ENCODE data around the gene CEACAM4.

The CEACAM4 gene

DNA sequence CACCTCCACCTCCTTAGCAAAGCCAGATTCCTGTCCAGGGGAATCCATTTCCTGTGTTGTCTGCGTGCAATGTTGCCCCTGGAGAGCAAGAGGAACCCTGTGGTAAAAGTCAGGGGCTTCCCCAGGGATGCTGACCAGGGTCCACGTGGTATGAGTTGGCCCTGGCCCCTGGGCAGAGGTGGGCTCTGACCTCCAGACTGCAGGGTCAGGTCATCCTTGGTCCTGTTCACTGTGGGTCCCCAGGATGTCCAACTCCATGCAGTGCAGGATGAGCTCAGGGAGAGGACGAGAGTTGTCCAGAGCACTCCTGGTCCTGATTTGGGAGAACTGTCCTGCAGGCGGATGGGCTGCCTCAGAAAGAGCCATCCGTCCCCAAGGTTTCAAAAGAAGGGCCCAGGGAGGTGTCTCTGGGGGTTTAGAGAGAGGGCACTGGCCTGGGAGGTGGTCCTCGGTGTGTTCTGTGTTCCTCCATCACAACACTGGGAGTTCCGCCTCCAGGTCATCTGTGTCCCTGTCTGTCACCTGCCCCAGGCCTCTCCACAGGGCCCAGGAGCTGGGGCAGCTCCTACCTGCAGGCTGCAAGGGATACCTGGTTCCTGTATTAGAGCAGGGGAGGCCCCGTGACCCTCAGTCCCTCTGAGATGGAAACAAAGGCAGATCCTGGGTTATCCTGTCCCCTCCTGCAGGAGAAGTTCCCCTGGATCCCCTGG, 1.2 kb upstream of the CEACAM4 start:
- TF ChIP-seq, protein P1, sequence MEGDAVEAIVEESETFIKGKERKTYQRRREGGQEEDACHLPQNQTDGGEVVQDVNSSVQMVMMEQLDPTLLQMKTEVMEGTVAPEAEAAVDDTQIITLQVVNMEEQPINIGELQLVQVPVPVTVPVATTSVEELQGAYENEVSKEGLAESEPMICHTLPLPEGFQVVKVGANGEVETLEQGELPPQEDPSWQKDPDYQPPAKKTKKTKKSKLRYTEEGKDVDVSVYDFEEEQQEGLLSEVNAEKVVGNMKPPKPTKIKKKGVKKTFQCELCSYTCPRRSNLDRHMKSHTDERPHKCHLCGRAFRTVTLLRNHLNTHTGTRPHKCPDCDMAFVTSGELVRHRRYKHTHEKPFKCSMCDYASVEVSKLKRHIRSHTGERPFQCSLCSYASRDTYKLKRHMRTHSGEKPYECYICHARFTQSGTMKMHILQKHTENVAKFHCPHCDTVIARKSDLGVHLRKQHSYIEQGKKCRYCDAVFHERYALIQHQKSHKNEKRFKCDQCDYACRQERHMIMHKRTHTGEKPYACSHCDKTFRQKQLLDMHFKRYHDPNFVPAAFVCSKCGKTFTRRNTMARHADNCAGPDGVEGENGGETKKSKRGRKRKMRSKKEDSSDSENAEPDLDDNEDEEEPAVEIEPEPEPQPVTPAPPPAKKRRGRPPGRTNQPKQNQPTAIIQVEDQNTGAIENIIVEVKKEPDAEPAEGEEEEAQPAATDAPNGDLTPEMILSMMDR (IDR thresholded peaks at IDR 0.05; ENCODE audit: insufficient read depth, low read depth, low read length, missing control alignments): no peak
- no peak for DNase-seq (ENCODE audit: low read depth)
- no peak overlapping the region for H3K4me3 ChIP-seq (ENCODE audit: low read length)

DNA sequence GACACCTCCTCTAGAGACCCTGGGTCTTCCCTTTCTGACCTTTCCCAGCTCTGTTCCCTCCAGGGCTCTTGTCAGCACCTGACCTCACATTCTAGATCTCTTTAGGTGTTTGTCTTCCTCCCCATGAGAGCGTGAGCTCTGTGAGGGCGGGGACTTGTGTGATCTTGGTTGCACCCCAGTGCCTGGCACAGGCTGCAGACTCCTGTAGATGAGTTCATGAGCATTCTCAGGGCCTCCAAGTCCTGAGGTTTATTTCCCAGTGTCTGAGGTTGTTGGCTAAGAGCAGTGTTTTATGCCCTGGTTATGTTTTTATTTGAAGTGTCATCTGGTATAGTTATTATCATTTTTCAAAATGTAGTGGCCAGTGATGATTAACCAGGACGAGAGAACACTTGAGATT, 596 bp downstream of the CEACAM4 start:
- TF ChIP-seq, protein P1 (IDR thresholded peaks at IDR 0.05; ENCODE audit: insufficient read depth, low read depth, low read length, missing control alignments): no peak
- H3K4me3 ChIP-seq (ENCODE audit: low read length): no peak overlapping the region
- no peak for DNase-seq (ENCODE audit: low read depth)

DNA sequence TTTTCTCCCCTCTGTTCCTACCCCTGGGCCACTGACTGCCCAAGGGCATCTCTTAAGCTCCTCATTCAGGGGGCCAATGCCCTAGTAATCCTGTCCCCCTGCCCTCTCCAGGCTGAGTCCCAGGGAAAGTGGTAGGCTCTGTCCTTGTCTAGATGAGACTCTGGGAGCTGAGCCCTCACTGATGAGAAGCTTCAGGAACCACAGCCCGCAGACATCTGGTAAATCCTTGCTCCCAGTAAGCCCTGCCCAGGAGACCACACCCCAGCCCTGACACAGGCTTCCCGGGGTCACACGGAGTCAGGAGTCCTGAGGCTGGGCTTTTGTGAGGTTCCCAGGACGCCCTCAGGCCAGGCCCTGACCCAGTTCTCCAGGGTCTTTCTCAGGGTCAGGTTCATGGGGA, 1.9 kb downstream of the CEACAM4 start:
- no peak for DNase-seq (ENCODE audit: low read depth)
- H3K4me3 ChIP-seq (ENCODE audit: low read length): no peak overlapping the region
- TF ChIP-seq, protein P1 (IDR thresholded peaks at IDR 0.05; ENCODE audit: insufficient read depth, low read depth, low read length, missing control alignments): no peak

DNA sequence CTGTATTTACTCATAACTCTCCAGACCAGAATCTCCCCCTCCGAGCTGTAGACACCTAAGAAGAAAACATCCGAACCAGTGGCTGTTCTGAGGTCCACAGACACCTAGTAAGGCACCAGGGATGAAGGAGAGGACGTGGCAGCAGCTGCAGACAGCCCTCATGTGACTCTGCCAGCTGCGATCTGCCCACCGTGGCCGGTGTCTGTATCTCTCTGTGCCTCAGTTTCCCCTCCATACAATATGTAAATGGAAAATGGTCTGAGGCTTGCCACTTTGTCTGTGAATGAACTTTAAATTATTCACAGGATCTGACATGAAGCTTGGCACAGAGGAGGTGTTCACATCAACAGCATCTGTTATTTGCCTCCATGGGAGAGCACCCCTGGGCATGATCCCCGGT, 2.4 kb downstream of the CEACAM4 start:
- no peak for DNase-seq (ENCODE audit: low read depth)
- H3K4me3 ChIP-seq (ENCODE audit: low read length): no peak overlapping the region
- TF ChIP-seq, protein P1 (IDR thresholded peaks at IDR 0.05; ENCODE audit: insufficient read depth, low read depth, low read length, missing control alignments): no peak

DNA sequence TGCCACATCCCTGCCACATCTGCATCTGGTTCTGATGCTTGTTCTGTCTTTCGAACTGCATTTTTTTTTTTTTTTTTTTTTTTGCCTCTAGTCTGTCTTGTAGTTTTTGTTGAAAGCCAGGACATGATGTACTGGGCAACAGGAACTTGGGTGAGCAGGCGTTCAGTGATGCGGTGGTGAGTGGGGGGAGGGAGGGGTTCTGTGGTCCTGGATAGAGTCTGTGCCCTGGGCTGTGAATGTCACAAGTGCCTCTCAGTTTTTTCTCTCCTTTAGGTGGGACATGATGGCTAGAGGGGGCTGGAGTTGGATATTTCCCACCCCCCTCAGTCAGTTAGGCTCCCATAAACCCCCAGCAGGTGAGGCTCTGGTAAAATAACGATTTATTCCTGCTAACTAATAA, 3.5 kb downstream of the CEACAM4 start:
- TF ChIP-seq, protein P1 (IDR thresholded peaks at IDR 0.05; ENCODE audit: insufficient read depth, low read depth, low read length, missing control alignments): no peak
- DNase-seq (ENCODE audit: low read depth): no peak
- no peak overlapping the region for H3K4me3 ChIP-seq (ENCODE audit: low read length)

DNA sequence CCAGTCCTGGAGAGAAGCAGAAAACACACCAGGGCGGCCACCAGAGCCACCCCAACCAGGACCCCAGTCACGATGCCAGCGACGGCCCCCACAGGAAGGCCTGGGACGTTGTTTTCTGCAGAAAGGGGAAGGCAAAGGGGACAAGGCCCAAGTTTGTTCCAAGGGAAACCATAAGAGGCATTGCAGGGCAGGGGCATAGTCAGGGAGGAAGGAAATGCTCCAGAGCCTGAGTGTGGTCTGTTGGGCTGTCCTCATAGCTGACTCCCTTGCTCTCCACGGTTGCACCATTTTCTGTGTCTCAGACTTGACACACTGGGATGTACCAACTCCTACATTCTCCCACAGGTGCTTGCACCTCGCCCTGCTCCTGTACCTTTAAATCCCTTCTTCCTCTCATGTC, 5.2 kb downstream of the CEACAM4 start:
- TF ChIP-seq, protein P1 (IDR thresholded peaks at IDR 0.05; ENCODE audit: insufficient read depth, low read depth, low read length, missing control alignments): no peak
- H3K4me3 ChIP-seq (ENCODE audit: low read length): no peak overlapping the region
- DNase-seq (ENCODE audit: low read depth): no peak

DNA sequence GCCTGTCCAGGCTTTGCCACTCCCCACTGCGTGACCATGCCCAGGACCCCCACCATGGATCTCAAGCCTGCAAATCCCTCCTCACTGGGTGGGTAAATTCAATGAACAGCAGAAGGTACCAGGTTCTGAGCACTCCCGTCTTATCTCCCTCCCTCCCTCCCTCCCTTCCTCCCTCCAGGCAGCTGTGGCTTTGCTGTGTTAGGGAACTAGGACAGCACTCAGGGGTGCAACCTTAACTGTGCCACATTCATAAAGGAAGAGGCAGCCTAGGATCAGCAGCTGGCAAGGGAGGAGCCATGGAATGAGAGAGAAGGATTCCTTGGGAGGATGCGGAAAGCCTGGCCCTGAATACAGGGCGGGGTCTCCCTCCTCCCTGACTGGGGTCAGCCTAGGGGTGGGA, 5.6 kb downstream of the CEACAM4 start:
- DNase-seq (ENCODE audit: low read depth): no peak
- no peak overlapping the region for H3K4me3 ChIP-seq (ENCODE audit: low read length)
- TF ChIP-seq, protein P1 (IDR thresholded peaks at IDR 0.05; ENCODE audit: insufficient read depth, low read depth, low read length, missing control alignments): no peak

Data from epithelial cell of esophagus (primary cell).